Measurements from ENCODE around the gene CFL1. TPM values are rescaled to one million over a fixed set of nuclear protein-coding genes. Genes with fewer than 3 reads are reported as not detected.

Gene CFL1
- total and polyA plus RNA-seq, 10 of the 15 experiments (the other 5 are each of a cell fraction or from before 2014, with no cell fraction given), result 164 to 2,994 (median 1,500) TPM

- POLR2A ChIA-PET, result interaction anchor here (0.7 to 1.4 kb wide), 8 partner anchors 15 to 707 kb away, joined by 3 to 9 read pairs (median 4); partner anchors contain the start of gene AP5B1
- WGBS (ENCODE audit: insufficient coverage, insufficient replicate concordance, low lambda C conversion rate, missing lambda C conversion rate), result 20% methylated on average over 5 of the region's 5 CpGs
- H3K4me2 ChIP-seq (ENCODE audit: control insufficient read depth, insufficient read depth), result peak overlapping the region; percentile 39
- no peaks in the 10 kb centered on the region for H3K36me3 ChIP-seq (ENCODE audit: control insufficient read depth in 2 of 2, insufficient read depth in 2 of 2, low read length in 1 of 2)
- CTCF ChIA-PET, result interaction anchor here (0.6 to 7.2 kb wide), 23 partner anchors 10 to 223 kb away, joined by 3 to 192 read pairs (median 5); partner anchors contain the start of genes AP5B1, CCDC85B, FIBP and KAT5
- H3K27me3 ChIP-seq (replicated peaks in 1 of 2; ENCODE audit: control insufficient read depth in 2 of 2, insufficient read depth in 2 of 2, low read length in 1 of 2), result no peaks in the 10 kb centered on the region
- ATAC-seq, result no peak
- FAIRE-seq, result no peak
- SMC1A ChIA-PET (ENCODE audit: uncharacterized antibody, unreplicated experiment), result interaction anchor here (0.6 to 5.3 kb wide), 16 partner anchors 12 to 276 kb away, joined by 3 to 41 read pairs (median 4); partner anchors contain the start of genes KAT5 and MUS81
- no peaks in the 10 kb centered on the region for H3K9me3 ChIP-seq (replicated peaks; ENCODE audit: control insufficient read depth, insufficient read depth, low read length)
- no peak overlapping the region for H3K27ac ChIP-seq (ENCODE audit: control insufficient read depth, insufficient read depth)
- TSS peak; percentile 73 for BruUV-seq (replicated peaks)
- intact Hi-C loops (cut with micrococcal nuclease; ENCODE audit: unreplicated experiment) (no loop called here), in situ Hi-C loops (cut with MboI) (no loop called here)
- no peaks in the 10 kb centered on the region for H3K79me2 ChIP-seq (ENCODE audit: control insufficient read depth, insufficient read depth, low read length)
- H3K9ac ChIP-seq (ENCODE audit: control insufficient read depth, insufficient read depth, low read length), result peak overlapping the region; percentile 60; the same call in 1 of the 2 replicates
- RAD21 ChIA-PET (ENCODE audit: unreplicated experiment), result interaction anchor here (0.7 to 5.4 kb wide), 19 partner anchors 10 to 178 kb away, joined by 3 to 91 read pairs (median 4); partner anchors contain the start of genes AP5B1, FIBP, KAT5 and OVOL1
- peak overlapping the region; percentile 65; the same call in 1 of the 2 replicates for H3K4me3 ChIP-seq
- peak overlapping the region; percentile 97 for H2AFZ ChIP-seq (ENCODE audit: control insufficient read depth, low read depth, low read length)
- H4K20me1 ChIP-seq (ENCODE audit: control insufficient read depth, insufficient read depth), result no peaks in the 10 kb centered on the region
- DNase-seq (ENCODE audit: low read depth, low spot score), result no peak
- peaks cover 3% of the 10 kb centered on the region; the same call in 1 of the 2 replicates for H3K4me1 ChIP-seq (ENCODE audit: control insufficient read depth, insufficient read depth, low read length)
- TF ChIP-seq USF2 (IDR thresholded peaks at IDR 0.05; ENCODE audit: borderline replicate concordance, low read depth, low read length), result no peak
- peak; percentile 47; the same call in 1 of the 2 replicates for TF ChIP-seq ZBTB40 (IDR thresholded peaks at IDR 0.05; ENCODE audit: borderline replicate concordance)
- no peak for TF ChIP-seq POU2F2 (IDR thresholded peaks at IDR 0.05; ENCODE audit: borderline replicate concordance, low read depth, low read length)
- peak; percentile 61; the same call in 1 of the 2 replicates for TF ChIP-seq MLLT1 (IDR thresholded peaks at IDR 0.05)
- peak; percentile 22 for TF ChIP-seq E2F8 (IDR thresholded peaks at IDR 0.05; ENCODE audit: low read depth, partially characterized antibody)
- no peak for TF ChIP-seq TARDBP (IDR thresholded peaks at IDR 0.05; ENCODE audit: borderline replicate concordance)
- no peak for TF ChIP-seq EGR1 (IDR thresholded peaks at IDR 0.05; ENCODE audit: borderline replicate concordance in 1 of 2, low read depth in 2 of 2, low read length in 2 of 2)
- TF ChIP-seq TCF7 (IDR thresholded peaks at IDR 0.05; ENCODE audit: borderline replicate concordance), result no peak
- 0 out of 4 replicates have a peak, but pooled peaks of 1 of the 2 experiments have one; percentile 32 for TF ChIP-seq IKZF2 (IDR thresholded peaks at IDR 0.05)
- no peak for TF ChIP-seq ZNF622 (IDR thresholded peaks at IDR 0.05)
- no peak for TF ChIP-seq FOS (IDR thresholded peaks at IDR 0.05; ENCODE audit: borderline replicate concordance, extremely low read depth, insufficient read length)
Measured at GRCh38 chr11:65817312-65817834, 40.6 kb downstream of the CFL1 start.

Data from GM12878 (cell line).